AG10803 (cell line): ENCODE measurements around the gene DNHD1.
"Not testable (repeated sequence)": the region's sequence is repeated elsewhere in the genome, so short reads cannot be mapped to it uniquely, and the experiment has no call there.

ENCODE experiments used
- DNase-seq: peaks from one replicate; pipeline ENCODE4 v3.0.0; 2010; ENCODE audit warnings: low read depth
- H3K4me3 ChIP-seq: 2 replicates; pipeline ENCODE4 v1.5.1; 2011; ENCODE audit warnings: mild to moderate bottlenecking, low read length, control low read depth
- CTCF ChIP-seq: conservative IDR thresholded peaks from 2 replicates; pipeline ENCODE4 v1.5.1; 2011; ENCODE audit warnings: mild to moderate bottlenecking, low read length, control low read depth, inconsistent platforms

Gene DNHD1

GRCh38 chr11:6505577-6506240, 8.6 kb downstream of the DNHD1 start:
- peak; percentile 79 for TF ChIP-seq CTCF
- peak; percentile 77 for DNase-seq
- no peak overlapping the region for H3K4me3 ChIP-seq

- TF ChIP-seq CTCF, result no peak
- H3K4me3 ChIP-seq, result no peak overlapping the region
- DNase-seq, result no peak
Measured at GRCh38 chr11:6516865-6517264, 19.8 kb downstream of the DNHD1 start.

- no peak for TF ChIP-seq CTCF
- no peak overlapping the region for H3K4me3 ChIP-seq
- DNase-seq, result no peak
Measured at GRCh38 chr11:6520265-6520664, 23.2 kb downstream of the DNHD1 start.

- DNase-seq, H3K4me3 ChIP-seq: not testable (repeated sequence)
Measured at GRCh38 chr11:6521946-6522345, 24.9 kb downstream of the DNHD1 start.

GRCh38 chr11:6523253-6523652, 26.2 kb downstream of the DNHD1 start:
- peak; percentile 43 for DNase-seq
- TF ChIP-seq CTCF, result no peak
- no peak overlapping the region for H3K4me3 ChIP-seq

- peak; percentile 13 for DNase-seq
- no peak overlapping the region for H3K4me3 ChIP-seq
- no peak for TF ChIP-seq CTCF
Measured at GRCh38 chr11:6526411-6527135, 29.5 kb downstream of the DNHD1 start.

GRCh38 chr11:6529266-6529665, 32.2 kb downstream of the DNHD1 start:
- no peak overlapping the region for H3K4me3 ChIP-seq
- no peak for DNase-seq
- TF ChIP-seq CTCF, result no peak
